Neural cell (in vitro differentiated cells): ENCODE measurements around the gene SECTM1. TPM values are rescaled to one million over a fixed set of nuclear protein-coding genes. Genes with fewer than 3 reads are reported as not detected.
A peak's percentile ranks its signal among the peaks of the same experiment; 100 is the strongest.

Source experiments
- H2AFZ ChIP-seq: fragments of 200-600, 300-800 bp; sonication (generic), shearing (Covaris generic); 2 replicates; pipeline ENCODE4 v1.6.0; 2014; ENCODE audit warnings: low read depth, mild to moderate bottlenecking, antibody characterized with exemption, low read length, moderate library complexity
- H3F3A ChIP-seq: fragments of 200-600 bp; shearing (Covaris generic); 2 replicates; pipeline ENCODE4 v1.6.1; 2016; ENCODE audit warnings: mild to moderate bottlenecking, moderate library complexity, mixed read lengths, antibody characterized with exemption, low read length; ENCODE audit not compliant: insufficient read depth, poor library complexity, severe bottlenecking
- H3K27ac ChIP-seq: fragments of 200-600, 300-800 bp; sonication (generic), shearing (Covaris generic); 2 replicates; pipeline ENCODE4 v1.5.1; 2014; ENCODE audit warnings: mild to moderate bottlenecking, low read length, moderate library complexity
- H3K27me3 ChIP-seq: fragments of 300-800, 200-600 bp; sonication (generic), shearing (Covaris generic); 2 replicates; pipeline ENCODE4 v1.6.0; 2014; ENCODE audit warnings: mild to moderate bottlenecking, low read depth, low read length, moderate library complexity; ENCODE audit not compliant: insufficient read depth
- H3K36me3 ChIP-seq: fragments of 300-800, 200-600 bp; sonication (generic), shearing (Covaris generic); 2 replicates; pipeline ENCODE4 v1.5.1; 2014; ENCODE audit warnings: mild to moderate bottlenecking, antibody characterized with exemption, low read length, moderate library complexity; ENCODE audit not compliant: insufficient read depth
- H3K4me2 ChIP-seq: fragments of 300-800, 200-600 bp; sonication (generic), shearing (Covaris generic); 2 replicates; pipeline ENCODE4 v1.6.0; 2014; ENCODE audit warnings: mild to moderate bottlenecking, low read length
- H3K4me3 ChIP-seq: fragments of 300-800, 200-600 bp; sonication (generic), shearing (Covaris generic); 2 replicates; pipeline ENCODE4 v1.5.1; 2014; ENCODE audit warnings: mild to moderate bottlenecking, low read length, moderate library complexity
- H3K79me2 ChIP-seq: fragments of 200-600 bp; shearing (Covaris generic); replicated peaks from 2 replicates; pipeline ENCODE4 v1.6.0; 2014; ENCODE audit warnings: mild to moderate bottlenecking, low read length, moderate library complexity; ENCODE audit not compliant: insufficient read depth
- H3K9ac ChIP-seq: fragments of 300-800, 200-600 bp; sonication (generic), shearing (Covaris generic); 2 replicates; pipeline ENCODE4 v1.6.1; 2016; ENCODE audit warnings: mild to moderate bottlenecking, low read length, mixed read lengths
- H3K9me2 ChIP-seq: fragments of 200-600 bp; shearing (Covaris generic); 2 replicates; pipeline ENCODE4 v1.6.1; 2016; ENCODE audit warnings: mild to moderate bottlenecking, low read length, mixed read lengths; ENCODE audit not compliant: insufficient read depth
- H3K9me3 ChIP-seq: fragments of 200-600, 300-800 bp; sonication (generic), shearing (Covaris generic); 2 replicates; pipeline ENCODE4 v1.6.1; 2016; ENCODE audit warnings: mild to moderate bottlenecking, mixed run types, low read length, moderate library complexity, mixed read lengths
- H4K20me1 ChIP-seq: fragments of 200-600 bp; shearing (Covaris generic); 2 replicates; pipeline ENCODE4 v1.6.1; 2016; ENCODE audit warnings: mild to moderate bottlenecking, mixed run types; ENCODE audit not compliant: insufficient read depth
- EP300 ChIP-seq: fragments of 450-650 bp; conservative IDR thresholded peaks from 2 replicates; pipeline ENCODE4 v1.6.1; 2014; ENCODE audit warnings: antibody characterized with exemption, mild to moderate bottlenecking, moderate library complexity; ENCODE audit not compliant: poor library complexity, severe bottlenecking
- EZH2 ChIP-seq: fragments of 200-600, 300-800 bp; shearing (Covaris generic), sonication (generic); IDR thresholded peaks from 2 replicates; pipeline ENCODE4 v1.6.1; 2014; ENCODE audit warnings: antibody characterized with exemption, low read length, borderline replicate concordance, mild to moderate bottlenecking; ENCODE audit not compliant: insufficient read depth, poor library complexity, severe bottlenecking
- MXI1 ChIP-seq: fragments of 450-650 bp; conservative IDR thresholded peaks from 2 replicates; pipeline ENCODE4 v1.6.1; 2014; ENCODE audit warnings: antibody characterized with exemption, mild to moderate bottlenecking; ENCODE audit not compliant: poor library complexity, severe bottlenecking
- POLR2AphosphoS5 ChIP-seq: IDR thresholded peaks from 2 replicates; pipeline ENCODE4 v1.6.1; 2012
- RAD21 ChIP-seq: fragments of 450-650 bp; conservative IDR thresholded peaks from 2 replicates; pipeline ENCODE4 v1.6.1; 2014; ENCODE audit warnings: antibody characterized with exemption, mild to moderate bottlenecking, moderate library complexity
- SMC3 ChIP-seq: fragments of 450-650 bp; conservative IDR thresholded peaks from 2 replicates; pipeline ENCODE4 v1.6.1; 2014; ENCODE audit warnings: antibody characterized with exemption, mild to moderate bottlenecking, moderate library complexity; ENCODE audit not compliant: poor library complexity
- TAF1 ChIP-seq: IDR thresholded peaks from 2 replicates; pipeline ENCODE4 v1.6.1; 2012; ENCODE audit warnings: low read depth
- polyA plus RNA-seq: library from polyadenylated mRNA; depleted of rRNA; stranded (reverse); fragments of >200 nt; gene quantifications from 2 replicates; pipeline ENCODE4 v1.2.3, GENCODE V29; 2014
- TF ChIP-seq, protein P1 (sequence below): IDR thresholded peaks from 2 replicates; pipeline ENCODE4 v1.6.1; 2012; ENCODE audit warnings: borderline replicate concordance
- TF ChIP-seq, protein P2 (sequence below): fragments of 450-650 bp; IDR thresholded peaks from 2 replicates; pipeline ENCODE4 v1.5.1; 2014; ENCODE audit warnings: antibody characterized with exemption, mild to moderate bottlenecking, moderate library complexity; ENCODE audit not compliant: poor library complexity, severe bottlenecking

SECTM1 gene
- polyA plus RNA-seq, 1 donor from 2014 or later: not detected

- H3K79me2 ChIP-seq: peaks cover 33% of the 10 kb centered on the region
- H3K27me3 ChIP-seq: no peaks in the 10 kb centered on the region
- H3K9me3 ChIP-seq: no peaks in the 10 kb centered on the region
- H3K36me3 ChIP-seq: no peaks in the 10 kb centered on the region
- peak overlapping the region; percentile 98 for H3K9ac ChIP-seq
- H3K9me2 ChIP-seq: no peaks in the 10 kb centered on the region
- peak overlapping the region; percentile 95 for H2AFZ ChIP-seq
- H3F3A ChIP-seq: no peaks in the 10 kb centered on the region
- H4K20me1 ChIP-seq: peaks cover 16% of the 10 kb centered on the region
- H3K27ac ChIP-seq: peak overlapping the region; percentile 26
- TF ChIP-seq RAD21: no peak
- no peak for TF ChIP-seq SMC3
- TF ChIP-seq TAF1: no peak
- H3K4me3 ChIP-seq: peak overlapping the region; percentile 95
- H3K4me2 ChIP-seq: peak overlapping the region; percentile 46
Observed at GRCh38 chr17:82274134-82275020, 59.2 kb downstream of the SECTM1 start.

DNA sequence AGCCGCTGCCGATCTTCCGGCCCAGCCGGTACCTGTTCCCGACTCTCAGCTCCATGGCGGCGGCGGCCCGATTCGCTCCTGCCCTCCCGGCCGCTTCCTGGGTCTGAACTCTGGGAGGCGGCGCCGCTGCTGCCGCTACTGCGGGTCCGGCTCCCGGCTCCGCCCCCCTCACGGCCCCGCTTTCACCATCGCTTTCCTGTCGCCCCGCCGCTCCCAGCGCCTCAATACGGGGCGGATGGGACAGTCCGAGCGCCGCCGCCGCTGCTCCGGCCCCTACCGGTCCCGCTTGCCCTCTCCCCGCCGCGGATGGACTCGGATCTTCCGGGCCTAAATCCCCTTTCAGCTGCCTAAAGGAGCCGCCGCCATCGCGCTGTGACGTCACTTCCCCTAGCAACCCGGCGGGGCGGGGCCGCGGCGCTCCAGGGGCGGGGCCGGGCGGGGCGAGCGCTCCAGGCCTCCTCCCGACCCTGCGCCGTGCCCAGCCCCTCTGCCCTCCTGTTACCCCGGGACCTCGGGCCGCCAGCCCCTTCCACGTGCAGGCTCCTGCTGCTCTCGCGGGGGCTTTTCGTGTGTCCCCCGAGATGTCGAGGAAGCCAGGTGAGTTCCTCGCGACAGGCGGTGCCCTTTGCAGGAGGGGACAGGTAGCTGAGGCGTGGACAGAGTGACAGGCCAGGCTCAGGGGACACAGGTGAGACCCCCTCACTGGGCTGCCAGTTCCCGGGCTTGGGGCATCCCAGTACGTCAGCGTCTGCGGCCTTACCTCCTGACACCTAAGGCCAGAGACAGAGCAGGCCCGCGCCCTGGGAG is 60.0 kb downstream of the SECTM1 start, which contains the start of gene CSNK1D:
CSNK1D (minus strand) TSS at position 374 of the 807 bp plus-strand sequence; CDS start at position 55, 319 bp downstream.
- Histone ChIP-seq H3K27me3 (no peaks in the 10 kb centered on the region), H3K4me3 (peak within 1 kb of the TSS; percentile 95), H2AFZ (peak within 1 kb of the TSS; percentile 95), H3K9ac (peak within 1 kb of the TSS; percentile 98), H3K4me2 (peak within 1 kb of the TSS; percentile 63), H3F3A (no peaks in the 10 kb centered on the region), H4K20me1 (peaks cover 23% of the 10 kb centered on the region), H3K9me3 (no peaks in the 10 kb centered on the region), H3K9me2 (no peaks in the 10 kb centered on the region), H3K79me2 (peaks cover 41% of the 10 kb centered on the region), H3K36me3 (no peaks in the 10 kb centered on the region), H3K27ac (peak within 1 kb of the TSS; percentile 90)
- TF ChIP-seq SMC3 (peak; percentile 16), EZH2 (no peak), RAD21 (no peak), EP300 (peak; percentile 82), POLR2AphosphoS5 (peak; percentile 91), MXI1 (peak; percentile 83), TAF1 (peak; percentile 82)
- TF ChIP-seq, protein P1, sequence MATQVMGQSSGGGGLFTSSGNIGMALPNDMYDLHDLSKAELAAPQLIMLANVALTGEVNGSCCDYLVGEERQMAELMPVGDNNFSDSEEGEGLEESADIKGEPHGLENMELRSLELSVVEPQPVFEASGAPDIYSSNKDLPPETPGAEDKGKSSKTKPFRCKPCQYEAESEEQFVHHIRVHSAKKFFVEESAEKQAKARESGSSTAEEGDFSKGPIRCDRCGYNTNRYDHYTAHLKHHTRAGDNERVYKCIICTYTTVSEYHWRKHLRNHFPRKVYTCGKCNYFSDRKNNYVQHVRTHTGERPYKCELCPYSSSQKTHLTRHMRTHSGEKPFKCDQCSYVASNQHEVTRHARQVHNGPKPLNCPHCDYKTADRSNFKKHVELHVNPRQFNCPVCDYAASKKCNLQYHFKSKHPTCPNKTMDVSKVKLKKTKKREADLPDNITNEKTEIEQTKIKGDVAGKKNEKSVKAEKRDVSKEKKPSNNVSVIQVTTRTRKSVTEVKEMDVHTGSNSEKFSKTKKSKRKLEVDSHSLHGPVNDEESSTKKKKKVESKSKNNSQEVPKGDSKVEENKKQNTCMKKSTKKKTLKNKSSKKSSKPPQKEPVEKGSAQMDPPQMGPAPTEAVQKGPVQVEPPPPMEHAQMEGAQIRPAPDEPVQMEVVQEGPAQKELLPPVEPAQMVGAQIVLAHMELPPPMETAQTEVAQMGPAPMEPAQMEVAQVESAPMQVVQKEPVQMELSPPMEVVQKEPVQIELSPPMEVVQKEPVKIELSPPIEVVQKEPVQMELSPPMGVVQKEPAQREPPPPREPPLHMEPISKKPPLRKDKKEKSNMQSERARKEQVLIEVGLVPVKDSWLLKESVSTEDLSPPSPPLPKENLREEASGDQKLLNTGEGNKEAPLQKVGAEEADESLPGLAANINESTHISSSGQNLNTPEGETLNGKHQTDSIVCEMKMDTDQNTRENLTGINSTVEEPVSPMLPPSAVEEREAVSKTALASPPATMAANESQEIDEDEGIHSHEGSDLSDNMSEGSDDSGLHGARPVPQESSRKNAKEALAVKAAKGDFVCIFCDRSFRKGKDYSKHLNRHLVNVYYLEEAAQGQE: peak; percentile 91
- TF ChIP-seq, protein P2, sequence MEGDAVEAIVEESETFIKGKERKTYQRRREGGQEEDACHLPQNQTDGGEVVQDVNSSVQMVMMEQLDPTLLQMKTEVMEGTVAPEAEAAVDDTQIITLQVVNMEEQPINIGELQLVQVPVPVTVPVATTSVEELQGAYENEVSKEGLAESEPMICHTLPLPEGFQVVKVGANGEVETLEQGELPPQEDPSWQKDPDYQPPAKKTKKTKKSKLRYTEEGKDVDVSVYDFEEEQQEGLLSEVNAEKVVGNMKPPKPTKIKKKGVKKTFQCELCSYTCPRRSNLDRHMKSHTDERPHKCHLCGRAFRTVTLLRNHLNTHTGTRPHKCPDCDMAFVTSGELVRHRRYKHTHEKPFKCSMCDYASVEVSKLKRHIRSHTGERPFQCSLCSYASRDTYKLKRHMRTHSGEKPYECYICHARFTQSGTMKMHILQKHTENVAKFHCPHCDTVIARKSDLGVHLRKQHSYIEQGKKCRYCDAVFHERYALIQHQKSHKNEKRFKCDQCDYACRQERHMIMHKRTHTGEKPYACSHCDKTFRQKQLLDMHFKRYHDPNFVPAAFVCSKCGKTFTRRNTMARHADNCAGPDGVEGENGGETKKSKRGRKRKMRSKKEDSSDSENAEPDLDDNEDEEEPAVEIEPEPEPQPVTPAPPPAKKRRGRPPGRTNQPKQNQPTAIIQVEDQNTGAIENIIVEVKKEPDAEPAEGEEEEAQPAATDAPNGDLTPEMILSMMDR: no peak
